ENCODE measurements around the gene KIF26B. TPM values are rescaled to one million over a fixed set of nuclear protein-coding genes. Genes with fewer than 3 reads are reported as not detected.

KIF26B gene
- total and polyA plus RNA-seq, 8 donors = 0.27 to 4.5 (median 0.63) TPM

- no peaks in the 10 kb centered on the region for H3K4me1 ChIP-seq
- no peaks in the 10 kb centered on the region for H3K36me3 ChIP-seq
- no peak for DNase-seq
- H3K27ac ChIP-seq = no peak overlapping the region
- 77 to 80% methylated on average over 14 of the region's 14 CpGs for WGBS, 2 donors
- no peak for ATAC-seq
- intact Hi-C loops (cut with DNase I) = no loop called here
- FAIRE-seq = no peak
- no peaks in the 10 kb centered on the region for H3K27me3 ChIP-seq
- H3K9me3 ChIP-seq = no peaks in the 10 kb centered on the region
- TF ChIP-seq CTCF (IDR thresholded peaks at IDR 0.05) = no peak
- H3K4me3 ChIP-seq = no peak overlapping the region
Observed at GRCh38 chr1:245411245-245412036, 256.7 kb downstream of the KIF26B start.

GRCh38 chr1:245412306-245412705 lies 257.5 kb downstream of the KIF26B start:
- TF ChIP-seq CTCF (IDR thresholded peaks at IDR 0.05) = no peak
- 46 to 49% methylated on average over 5 of the region's 5 CpGs for WGBS, 2 donors
- Histone ChIP-seq H3K36me3 (no peaks in the 10 kb centered on the region), H3K9me3 (no peaks in the 10 kb centered on the region), H3K4me1 (no peaks in the 10 kb centered on the region), H3K27ac (no peak overlapping the region), H3K4me3 (no peak overlapping the region), H3K27me3 (no peaks in the 10 kb centered on the region)
- intact Hi-C loops (cut with DNase I) = no loop called here
- ATAC-seq = no peak
- FAIRE-seq = no peak
- DNase-seq = no peak

GRCh38 chr1:245416781-245417180 lies 262.0 kb downstream of the KIF26B start:
- H3K4me3 ChIP-seq = no peak overlapping the region
- no peaks in the 10 kb centered on the region for H3K9me3 ChIP-seq
- H3K27me3 ChIP-seq = no peaks in the 10 kb centered on the region
- 62 to 90% methylated on average over 2 of the region's 2 CpGs for WGBS, 2 donors
- no peak for FAIRE-seq
- intact Hi-C loops (cut with DNase I) = no loop called here
- ATAC-seq = no peak
- DNase-seq = no peak
- TF ChIP-seq CTCF (IDR thresholded peaks at IDR 0.05) = no peak
- no peaks in the 10 kb centered on the region for H3K36me3 ChIP-seq
- H3K27ac ChIP-seq = no peak overlapping the region
- no peaks in the 10 kb centered on the region for H3K4me1 ChIP-seq

- H3K4me1 ChIP-seq = no peaks in the 10 kb centered on the region
- DNase-seq (no peak), FAIRE-seq (no peak), ATAC-seq (no peak)
- H3K9me3 ChIP-seq = no peaks in the 10 kb centered on the region
- intact Hi-C loops (cut with DNase I) = no loop called here
- TF ChIP-seq CTCF (IDR thresholded peaks at IDR 0.05) = no peak
- no peak overlapping the region for H3K27ac ChIP-seq
- H3K4me3 ChIP-seq = no peak overlapping the region
- 62 to 67% methylated on average over 14 of the region's 14 CpGs for WGBS, 2 donors
- H3K36me3 ChIP-seq = no peaks in the 10 kb centered on the region
- H3K27me3 ChIP-seq = no peaks in the 10 kb centered on the region
Observed at GRCh38 chr1:245418077-245418476, 263.3 kb downstream of the KIF26B start.

GRCh38 chr1:245419461-245419978 lies 264.7 kb downstream of the KIF26B start:
- 65 to 82% methylated on average over 15 of the region's 15 CpGs for WGBS, 2 donors
- no peak for TF ChIP-seq CTCF (IDR thresholded peaks at IDR 0.05)
- Histone ChIP-seq H3K36me3 (no peaks in the 10 kb centered on the region), H3K27ac (no peak overlapping the region), H3K9me3 (no peaks in the 10 kb centered on the region), H3K27me3 (no peaks in the 10 kb centered on the region), H3K4me1 (no peaks in the 10 kb centered on the region), H3K4me3 (no peak overlapping the region)
- DNase-seq = no peak
- no peak for ATAC-seq
- no peak for FAIRE-seq
- intact Hi-C loops (cut with DNase I) = no loop called here

Measured in pancreas (tissue), 10 donors.